ENCODE data around the gene LAMTOR4. TPM values are rescaled to one million over a fixed set of nuclear protein-coding genes. Genes with fewer than 3 reads are reported as not detected.

LAMTOR4 gene
- total and polyA plus RNA-seq, 2 of the 13 experiments (the other 11 are each of a cell fraction or from before 2014, with no cell fraction given): 115 to 118 TPM

DNA sequence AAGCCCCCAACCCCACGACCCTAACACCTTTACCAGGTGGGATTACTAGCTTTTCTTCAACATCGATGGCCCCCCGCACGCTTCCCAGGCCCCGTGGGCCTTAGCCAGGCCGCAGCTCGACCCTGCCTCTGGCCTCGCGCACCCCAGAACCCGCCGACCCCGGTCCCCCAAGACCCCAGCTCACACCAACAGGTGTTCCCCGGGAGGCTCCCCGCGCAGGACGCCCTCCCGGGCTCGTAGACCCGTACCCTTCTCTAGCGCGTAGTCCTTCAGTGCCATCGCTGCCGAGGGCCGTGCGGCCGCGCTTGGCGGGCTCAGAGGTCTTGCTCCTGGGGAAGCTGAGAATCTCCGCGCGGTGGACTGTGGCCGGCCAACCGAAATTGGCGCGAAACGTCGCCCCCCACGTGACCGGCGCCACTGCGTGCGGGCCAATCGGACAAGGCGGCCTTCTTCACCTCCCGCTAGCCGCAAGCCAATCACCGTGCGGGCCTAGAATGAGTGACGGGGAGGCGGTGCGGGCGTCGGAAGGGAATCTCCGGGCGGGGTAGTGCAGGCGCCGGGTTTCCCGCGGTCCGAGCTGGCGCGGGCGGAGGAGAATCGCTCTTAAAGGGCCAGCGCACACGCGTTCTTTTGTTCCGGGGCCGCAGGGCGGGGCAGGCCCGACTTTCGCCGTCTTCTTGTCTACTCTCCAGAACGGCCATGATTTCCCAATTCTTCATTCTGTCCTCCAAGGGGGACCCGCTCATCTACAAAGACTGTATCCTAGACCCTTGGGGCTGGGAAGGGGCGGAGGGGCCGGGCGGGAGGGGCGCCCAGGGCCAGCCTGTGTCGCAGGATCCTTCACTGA lies 47.5 kb upstream of the LAMTOR4 start, which contains the start of the genes AP4M1 and MCM7 (continued):
- no peak for TF ChIP-seq JDP2 (CRISPR knock-in tag; IDR thresholded peaks at IDR 0.05; ENCODE audit: borderline replicate concordance)
- TF ChIP-seq, protein P1, sequence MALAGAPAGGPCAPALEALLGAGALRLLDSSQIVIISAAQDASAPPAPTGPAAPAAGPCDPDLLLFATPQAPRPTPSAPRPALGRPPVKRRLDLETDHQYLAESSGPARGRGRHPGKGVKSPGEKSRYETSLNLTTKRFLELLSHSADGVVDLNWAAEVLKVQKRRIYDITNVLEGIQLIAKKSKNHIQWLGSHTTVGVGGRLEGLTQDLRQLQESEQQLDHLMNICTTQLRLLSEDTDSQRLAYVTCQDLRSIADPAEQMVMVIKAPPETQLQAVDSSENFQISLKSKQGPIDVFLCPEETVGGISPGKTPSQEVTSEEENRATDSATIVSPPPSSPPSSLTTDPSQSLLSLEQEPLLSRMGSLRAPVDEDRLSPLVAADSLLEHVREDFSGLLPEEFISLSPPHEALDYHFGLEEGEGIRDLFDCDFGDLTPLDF (CRISPR knock-in tag; IDR thresholded peaks at IDR 0.05): peak; percentile 95
- TF ChIP-seq HNRNPLL (IDR thresholded peaks at IDR 0.05; ENCODE audit: low read depth, low read length, poor library complexity, severe bottlenecking): peak; percentile 67
- TF ChIP-seq, protein P2, sequence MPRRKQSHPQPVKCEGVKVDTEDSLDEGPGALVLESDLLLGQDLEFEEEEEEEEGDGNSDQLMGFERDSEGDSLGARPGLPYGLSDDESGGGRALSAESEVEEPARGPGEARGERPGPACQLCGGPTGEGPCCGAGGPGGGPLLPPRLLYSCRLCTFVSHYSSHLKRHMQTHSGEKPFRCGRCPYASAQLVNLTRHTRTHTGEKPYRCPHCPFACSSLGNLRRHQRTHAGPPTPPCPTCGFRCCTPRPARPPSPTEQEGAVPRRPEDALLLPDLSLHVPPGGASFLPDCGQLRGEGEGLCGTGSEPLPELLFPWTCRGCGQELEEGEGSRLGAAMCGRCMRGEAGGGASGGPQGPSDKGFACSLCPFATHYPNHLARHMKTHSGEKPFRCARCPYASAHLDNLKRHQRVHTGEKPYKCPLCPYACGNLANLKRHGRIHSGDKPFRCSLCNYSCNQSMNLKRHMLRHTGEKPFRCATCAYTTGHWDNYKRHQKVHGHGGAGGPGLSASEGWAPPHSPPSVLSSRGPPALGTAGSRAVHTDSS (CRISPR knock-in tag; conservative IDR thresholded peaks at IDR 0.05): no peak
- TF ChIP-seq TBL1XR1 (IDR thresholded peaks at IDR 0.05; ENCODE audit: borderline replicate concordance, low read length, partially characterized antibody): peak; percentile 18
- TF ChIP-seq MXD4 (CRISPR knock-in tag; IDR thresholded peaks at IDR 0.05): no peak; the same call in 1 of the 2 replicates
- 0 out of 2 replicates have a peak, but pooled peaks have one; percentile 11 for TF ChIP-seq BCL6 (CRISPR knock-in tag; IDR thresholded peaks at IDR 0.05)
- peak; percentile 85; the same call in 1 of the 2 replicates for TF ChIP-seq ZC3H13 (CRISPR knock-in tag; IDR thresholded peaks at IDR 0.05)
- TF ChIP-seq ZNF343 (CRISPR knock-in tag; IDR thresholded peaks at IDR 0.05): 0 out of 2 replicates have a peak, but pooled peaks have one; percentile 34
- peak; percentile 46 for TF ChIP-seq BHLHE40 (IDR thresholded peaks at IDR 0.05; ENCODE audit: low read length)
- TF ChIP-seq PPARG (CRISPR knock-in tag; conservative IDR thresholded peaks at IDR 0.05): no peak
- TF ChIP-seq ZNF564 (CRISPR knock-in tag; IDR thresholded peaks at IDR 0.05): peak; percentile 51; the same call in 1 of the 2 replicates
- no peak for TF ChIP-seq HMGA1 (CRISPR knock-in tag; conservative IDR thresholded peaks at IDR 0.05)
- TF ChIP-seq ZNF350 (CRISPR knock-in tag; IDR thresholded peaks at IDR 0.05; ENCODE audit: borderline replicate concordance, low read depth): no peak; the same call in 1 of the 2 replicates
- TF ChIP-seq U2AF1 (optimal IDR thresholded peaks at IDR 0.05; ENCODE audit: low read depth, low read length): no peak
- peak; percentile 92 for TF ChIP-seq ZFP36L1 (CRISPR knock-in tag; IDR thresholded peaks at IDR 0.05)
- no peak for TF ChIP-seq SETDB1 (CRISPR knock-in tag; IDR thresholded peaks at IDR 0.05; ENCODE audit: borderline replicate concordance)
- no peak for TF ChIP-seq ZBTB39 (CRISPR knock-in tag; IDR thresholded peaks at IDR 0.05)
- TF ChIP-seq ZNF501 (CRISPR knock-in tag; IDR thresholded peaks at IDR 0.05): 0 out of 2 replicates have a peak, but pooled peaks have one; percentile 7
- TF ChIP-seq SNAPC5 (CRISPR knock-in tag; IDR thresholded peaks at IDR 0.05; ENCODE audit: borderline replicate concordance): peak; percentile 87; the same call in 1 of the 2 replicates
- 0 out of 2 replicates have a peak, but pooled peaks have one; percentile 30 for TF ChIP-seq HOXD1 (CRISPR knock-in tag; IDR thresholded peaks at IDR 0.05)
- TF ChIP-seq SALL1 (CRISPR knock-in tag; IDR thresholded peaks at IDR 0.05): peak; percentile 72
- peak; percentile 72 for TF ChIP-seq REL (CRISPR knock-in tag; conservative IDR thresholded peaks at IDR 0.05)
